ENCODE measurements around the gene RNASEH1.
"Not testable (repeated sequence)": the region's sequence is repeated elsewhere in the genome, so short reads cannot be mapped to it uniquely, and the experiment has no call there.

The RNASEH1 gene

DNA sequence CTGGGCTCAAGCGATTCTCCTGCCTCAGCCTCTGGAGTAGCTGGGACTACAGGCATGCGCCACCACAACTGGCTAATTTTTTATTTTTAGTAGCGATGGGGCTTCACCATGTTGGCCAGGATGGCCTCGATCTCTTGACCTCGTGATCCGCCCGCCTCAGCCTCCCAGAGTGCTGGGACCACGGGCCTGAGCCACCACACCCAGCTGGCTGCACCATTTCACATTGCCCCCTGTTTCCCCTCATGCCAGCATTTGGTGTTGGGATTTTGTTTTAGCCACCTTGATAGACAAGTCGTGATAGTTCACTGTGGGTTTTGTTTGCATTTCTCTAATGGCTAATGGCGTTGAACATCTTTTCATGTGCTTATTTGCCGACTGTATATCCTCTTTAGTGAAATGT, 31.0 kb upstream of the RNASEH1 start:
- no peak for DNase-seq

DNA sequence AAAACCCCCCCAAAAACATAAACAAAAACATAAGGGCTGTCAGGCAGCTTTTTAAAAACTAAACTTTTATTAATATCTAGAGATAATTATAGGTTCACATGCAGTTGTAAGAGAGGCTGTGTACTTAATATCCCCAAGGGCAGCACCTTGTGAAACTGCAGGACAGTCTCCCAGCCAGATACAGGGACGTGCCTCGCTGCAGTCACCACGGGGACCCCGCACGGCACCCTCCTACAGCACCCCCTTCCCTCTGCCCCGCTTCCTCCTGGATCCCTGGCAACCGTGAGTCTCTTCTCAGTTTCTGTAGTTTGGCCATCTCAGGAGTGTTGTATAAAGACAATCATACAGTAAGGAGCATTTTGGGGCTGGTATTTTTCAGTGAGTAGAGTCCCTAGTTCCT, 30.0 kb upstream of the RNASEH1 start:
- DNase-seq = no peak

DNA sequence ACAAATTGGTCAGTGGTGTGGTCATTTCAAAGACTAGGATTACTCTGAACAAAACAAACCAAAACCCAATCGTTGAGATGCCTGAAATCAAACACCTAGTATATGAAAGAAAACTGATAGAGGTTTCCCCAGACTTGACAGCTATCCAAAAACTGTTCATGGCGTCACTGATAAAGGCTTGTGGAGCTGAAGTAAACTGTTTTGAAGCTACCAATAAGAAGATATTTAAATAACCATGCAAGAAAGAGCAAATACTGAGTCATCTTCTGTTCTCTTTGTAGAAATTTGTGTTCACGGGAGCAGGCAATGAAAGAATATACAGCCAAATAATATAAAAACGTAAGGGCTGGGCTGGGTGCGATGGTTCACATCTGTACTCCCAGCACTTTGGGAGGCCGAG, 29.3 kb upstream of the RNASEH1 start:
- DNase-seq = no peak

DNA sequence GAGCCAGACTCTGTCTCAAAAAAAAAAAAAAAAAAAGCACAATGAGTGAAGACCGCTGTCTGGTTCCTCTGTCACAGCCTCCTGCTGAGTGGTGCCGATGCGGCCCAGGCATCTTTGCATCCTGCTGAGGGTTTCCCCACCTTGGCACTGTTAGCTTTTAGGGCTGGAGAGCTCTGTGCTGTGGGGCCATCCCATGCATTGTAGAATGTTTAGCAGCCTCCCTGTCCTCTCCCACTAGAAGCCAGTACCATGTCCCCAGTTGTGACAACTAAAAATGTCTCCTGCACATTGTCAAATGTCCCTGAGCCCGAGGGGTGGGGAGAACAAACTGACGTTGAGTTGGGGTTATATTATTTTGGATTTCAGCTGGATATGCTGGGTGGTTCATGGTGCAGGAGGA, 28.9 kb upstream of the RNASEH1 start:
- no peak for DNase-seq

DNA sequence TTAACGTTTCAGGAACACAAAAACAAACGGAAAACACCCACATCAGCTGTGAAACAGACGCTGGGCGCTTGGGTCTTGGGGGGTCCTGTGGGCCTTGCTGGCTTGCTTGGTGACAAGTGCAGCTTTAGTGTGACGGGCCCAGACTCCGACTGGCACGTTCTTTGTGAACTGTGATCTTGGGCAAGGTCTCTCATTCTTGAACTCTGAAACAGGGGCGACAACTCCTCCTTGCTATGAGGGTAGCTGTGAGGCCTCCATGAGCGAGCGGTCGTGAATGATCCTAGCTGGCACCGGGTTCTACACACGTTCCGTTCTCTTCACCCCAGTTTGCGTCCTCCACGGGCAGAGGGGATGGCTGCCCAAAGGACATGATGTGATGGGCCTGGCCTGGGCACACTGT, 28.1 kb upstream of the RNASEH1 start:
- DNase-seq = no peak

DNA sequence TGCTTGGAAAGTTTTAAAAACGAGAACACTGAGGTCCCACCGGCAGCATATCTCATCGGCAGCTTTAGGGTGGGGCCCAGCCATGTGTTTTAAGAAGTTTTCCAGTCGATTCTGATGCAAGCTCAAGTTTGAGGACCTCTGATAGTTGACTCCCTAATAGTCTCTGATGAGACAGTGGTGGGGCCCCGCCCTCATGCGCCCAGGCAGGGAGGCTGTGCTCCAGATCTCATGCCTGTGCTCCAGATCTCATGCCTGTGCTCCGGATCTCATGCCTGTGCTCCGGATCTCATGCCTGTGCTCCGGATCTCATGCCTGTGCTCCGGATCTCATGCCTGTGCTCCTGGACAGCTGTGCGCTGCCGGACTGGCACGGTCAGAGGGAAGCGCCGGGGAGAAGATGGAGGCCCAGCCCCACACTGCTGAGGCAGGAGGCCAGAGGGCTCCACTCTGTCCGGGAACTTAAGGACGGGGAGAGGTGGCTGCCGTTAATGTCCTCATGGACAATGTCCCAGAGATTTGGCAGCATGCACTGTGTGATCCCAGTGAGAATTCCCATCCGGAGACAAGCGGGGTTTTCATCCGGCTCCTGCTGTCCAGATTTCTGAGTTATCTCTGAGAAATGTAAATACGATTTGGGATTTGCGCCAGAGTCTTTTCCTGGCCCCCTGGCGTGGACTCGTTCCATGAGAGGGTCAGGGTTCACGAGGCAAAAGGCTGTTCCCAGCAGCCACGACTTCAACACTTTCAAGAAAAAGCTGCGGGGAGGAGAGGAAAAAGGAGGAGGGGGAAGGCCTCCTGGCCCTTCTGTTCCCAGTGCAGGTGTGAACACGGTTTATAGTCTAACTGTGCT, 27.4 kb upstream of the RNASEH1 start:
- no peak for DNase-seq

DNA sequence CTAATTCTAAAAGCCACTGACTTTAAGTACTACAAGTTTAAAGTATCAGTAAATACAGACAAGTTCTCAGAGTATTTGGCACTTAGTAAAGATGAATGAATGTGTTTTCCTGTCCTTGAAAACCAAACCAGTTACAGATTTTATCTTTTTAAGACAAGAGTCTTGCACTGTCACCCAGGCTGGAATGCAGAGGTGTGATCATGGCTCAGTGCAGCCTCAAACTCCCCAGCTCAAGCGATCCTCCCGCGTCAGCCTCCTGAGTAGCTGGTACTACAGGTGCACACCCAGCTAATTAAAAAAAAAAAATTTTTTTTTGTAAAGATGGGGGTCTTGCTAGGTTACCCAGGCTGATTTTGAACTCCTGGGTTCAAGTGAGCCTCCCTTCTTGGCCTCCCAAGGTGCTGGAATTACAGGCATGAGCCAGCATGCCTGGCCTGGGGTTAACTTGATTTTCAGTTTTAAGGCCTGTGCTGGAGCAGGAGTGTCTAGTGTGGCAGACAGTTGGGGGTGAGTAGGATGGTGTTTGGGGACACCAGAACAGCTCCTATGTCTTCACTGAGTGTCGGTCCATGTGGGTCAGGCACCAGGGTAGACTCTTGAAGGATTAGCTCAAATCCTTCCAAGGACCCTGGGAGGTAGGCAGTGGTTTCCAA, 26.6 kb upstream of the RNASEH1 start:
- no peak for DNase-seq

DNA sequence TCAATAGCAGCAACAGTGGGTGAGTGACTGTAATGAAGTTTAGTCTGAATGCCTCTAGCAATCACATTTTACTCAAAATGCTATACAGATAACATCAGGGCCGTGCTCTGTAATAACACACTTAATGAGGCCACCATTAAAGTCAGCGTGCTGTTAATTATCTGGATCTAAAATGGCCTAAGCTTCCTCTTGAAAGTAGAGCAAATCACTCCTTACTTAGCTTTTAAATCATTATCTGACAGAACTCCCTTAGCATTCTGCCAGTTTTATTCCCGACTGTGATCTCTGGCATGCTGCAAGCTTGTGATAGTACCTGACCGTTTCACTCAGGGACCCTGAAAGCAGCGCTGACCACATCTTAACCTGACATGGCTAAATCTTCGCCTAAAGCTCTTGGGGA, 25.9 kb upstream of the RNASEH1 start:
- DNase-seq = no peak

DNA sequence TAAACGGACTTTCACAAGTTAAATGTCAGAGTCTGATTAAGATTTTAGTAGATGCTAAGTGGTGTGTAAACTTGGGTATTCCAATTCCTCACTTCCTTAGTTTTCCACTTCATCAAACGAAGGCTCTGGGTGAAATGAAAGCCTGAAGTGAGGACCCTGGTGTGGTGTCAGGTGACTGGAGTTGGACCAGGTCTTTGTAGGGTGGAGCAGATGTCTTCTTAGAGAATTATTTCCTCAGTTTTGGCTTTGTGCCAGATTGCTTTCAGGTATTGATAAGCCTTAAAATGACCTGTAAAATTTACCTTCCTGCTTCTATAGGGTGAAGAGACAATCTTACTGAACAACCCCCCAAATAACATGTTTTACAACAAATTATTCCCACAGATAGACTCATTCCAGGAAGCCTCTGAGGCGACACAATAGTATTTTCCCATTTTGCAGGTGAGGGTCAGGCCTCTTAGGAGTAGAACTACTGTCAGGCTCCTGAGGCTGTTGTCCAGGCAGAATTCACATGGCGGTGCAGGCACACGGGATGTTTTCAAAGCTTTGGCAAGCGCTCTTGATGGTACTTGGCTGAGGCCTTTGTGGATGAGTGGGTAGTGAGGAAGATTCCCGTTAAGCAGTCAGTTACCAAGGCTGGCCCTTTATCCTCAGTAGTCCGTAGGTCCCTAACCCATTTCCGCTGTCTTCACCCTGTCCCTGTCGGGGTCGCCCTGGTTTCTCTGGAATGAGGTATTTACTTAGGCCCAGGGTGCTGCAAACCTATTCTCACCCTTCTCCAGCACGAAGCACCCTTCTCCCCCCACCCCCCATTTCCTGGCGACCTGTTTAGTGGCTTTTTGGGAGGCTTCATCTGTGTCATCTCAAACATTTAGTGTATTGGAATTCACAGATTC, 23.5 kb upstream of the RNASEH1 start:
- DNase-seq = no peak

DNA sequence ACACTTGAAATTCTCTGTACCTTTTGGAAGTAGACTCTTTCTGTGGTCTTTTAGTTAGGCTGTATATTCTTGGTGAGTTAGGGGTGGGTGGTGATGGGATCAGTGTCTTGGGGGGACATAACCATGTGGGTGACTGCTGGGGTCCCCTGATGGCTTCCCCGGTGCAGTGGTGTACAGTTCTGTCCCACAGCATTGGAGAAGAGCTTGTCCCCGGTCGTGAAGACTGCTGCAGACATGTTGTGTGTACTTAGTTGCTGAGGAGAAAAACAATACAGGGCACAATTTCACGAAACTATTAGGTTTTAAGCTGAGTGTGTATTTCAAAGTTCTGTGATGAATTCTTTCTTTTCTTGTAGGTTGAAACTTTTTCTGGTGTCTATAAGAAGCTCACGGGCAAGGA, 22.3 kb upstream of the RNASEH1 start:
- DNase-seq = no peak

DNA sequence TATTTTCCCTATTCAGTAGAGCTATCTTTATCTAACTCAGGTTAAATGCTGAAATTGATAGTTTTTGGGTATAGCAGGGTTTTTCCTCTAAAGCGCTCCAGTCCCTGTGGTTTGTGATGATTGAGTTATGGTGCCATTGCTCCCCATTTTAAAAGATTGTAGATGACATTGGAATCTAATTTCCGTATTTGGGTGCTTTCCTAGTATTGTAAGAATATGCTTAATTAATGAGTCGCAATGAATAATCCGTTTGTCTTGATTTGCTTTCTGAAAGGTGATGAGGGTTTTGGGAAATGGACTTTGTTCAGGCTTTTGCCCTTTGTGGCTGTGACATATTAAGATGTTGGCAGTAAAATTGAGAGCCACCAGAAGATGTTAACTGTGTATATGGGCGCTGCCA, 20.9 kb upstream of the RNASEH1 start:
- no peak for DNase-seq

DNA sequence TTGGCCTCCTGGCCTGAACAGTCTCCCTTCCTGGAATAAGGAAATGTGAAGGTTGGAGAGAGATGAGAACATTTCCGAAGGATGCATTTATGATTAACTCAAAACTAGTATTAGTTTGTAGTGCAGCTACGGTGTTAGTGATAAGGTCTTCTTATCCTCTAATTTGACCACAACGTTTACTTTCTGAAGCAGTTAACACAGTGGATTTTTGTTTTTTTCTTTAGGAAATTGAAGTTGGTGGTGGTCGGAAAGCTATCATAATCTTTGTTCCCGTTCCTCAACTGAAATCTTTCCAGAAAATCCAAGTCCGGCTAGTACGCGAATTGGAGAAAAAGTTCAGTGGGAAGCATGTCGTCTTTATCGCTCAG, 18.1 kb upstream of the RNASEH1 start:
- DNase-seq = not testable (repeated sequence)

DNA sequence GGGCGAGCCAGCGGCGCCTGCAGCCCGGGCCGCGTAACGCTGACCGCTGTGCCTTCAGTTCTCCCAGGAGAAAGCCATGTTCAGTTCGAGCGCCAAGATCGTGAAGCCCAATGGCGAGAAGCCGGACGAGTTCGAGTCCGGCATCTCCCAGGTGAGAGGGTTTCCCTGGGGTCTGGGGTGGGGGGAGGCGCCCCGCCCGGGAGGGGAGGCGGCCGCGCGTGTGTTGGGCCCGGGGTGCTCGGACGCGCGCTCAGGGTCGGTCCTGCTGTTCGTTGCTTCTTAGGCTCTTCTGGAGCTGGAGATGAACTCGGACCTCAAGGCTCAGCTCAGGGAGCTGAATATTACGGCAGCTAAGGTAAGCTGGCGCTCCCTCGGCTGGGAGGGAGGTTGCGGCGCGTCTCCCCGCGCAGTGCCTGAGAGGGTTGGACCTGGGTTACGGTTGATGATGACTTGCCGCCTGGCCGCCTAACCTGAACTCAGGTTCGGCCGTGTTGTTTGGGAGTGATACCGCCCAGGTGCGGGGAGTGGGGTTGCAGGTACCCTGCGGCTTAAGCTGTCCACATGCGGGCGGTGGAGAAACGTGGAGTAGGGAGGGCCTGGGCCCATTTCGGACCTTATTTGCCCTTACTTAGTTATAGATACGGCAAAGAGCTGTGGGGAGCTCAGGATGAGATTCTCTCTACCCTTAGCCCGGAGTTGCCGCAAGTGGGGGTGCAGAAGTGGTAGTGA, 17.6 kb upstream of the RNASEH1 start:
- DNase-seq = no peak

DNA sequence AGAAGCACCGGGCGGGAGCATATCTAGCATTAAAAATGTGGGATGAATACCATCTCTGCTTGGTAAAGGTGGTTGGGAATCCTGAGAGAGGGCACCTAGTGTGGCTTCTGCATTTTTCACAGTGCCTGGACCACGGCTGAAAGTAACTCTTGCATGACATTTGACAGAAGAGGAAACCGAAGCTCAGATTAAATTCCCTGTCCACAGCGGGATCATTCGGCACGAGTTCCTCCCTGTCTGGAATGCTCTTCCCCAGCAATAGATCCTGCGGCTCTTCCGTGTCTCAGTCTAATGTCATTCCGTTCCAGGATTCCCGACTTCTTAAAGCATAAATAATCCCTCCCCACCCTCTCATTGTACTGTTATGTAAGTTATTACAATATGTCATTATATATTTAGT, 16.0 kb upstream of the RNASEH1 start:
- no peak for DNase-seq

DNA sequence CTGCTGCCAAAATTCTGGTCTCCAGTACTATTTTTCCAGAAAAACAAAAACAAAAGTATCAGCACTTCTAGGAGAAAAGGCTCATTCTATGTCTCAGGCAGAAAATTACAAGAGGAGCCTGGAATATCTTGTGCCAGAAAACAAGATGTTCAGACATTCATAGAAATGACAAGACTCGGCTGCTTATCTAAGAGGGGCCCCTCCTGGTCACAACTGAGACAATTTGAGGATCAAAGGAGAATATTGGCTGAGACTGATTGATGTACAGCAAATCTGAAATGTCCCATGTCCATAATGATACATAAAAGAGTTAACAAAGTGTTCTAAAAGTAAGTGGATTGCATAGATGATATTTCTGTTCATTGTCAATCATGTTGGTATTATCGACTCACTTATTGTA, 14.5 kb upstream of the RNASEH1 start:
- DNase-seq = no peak

DNA sequence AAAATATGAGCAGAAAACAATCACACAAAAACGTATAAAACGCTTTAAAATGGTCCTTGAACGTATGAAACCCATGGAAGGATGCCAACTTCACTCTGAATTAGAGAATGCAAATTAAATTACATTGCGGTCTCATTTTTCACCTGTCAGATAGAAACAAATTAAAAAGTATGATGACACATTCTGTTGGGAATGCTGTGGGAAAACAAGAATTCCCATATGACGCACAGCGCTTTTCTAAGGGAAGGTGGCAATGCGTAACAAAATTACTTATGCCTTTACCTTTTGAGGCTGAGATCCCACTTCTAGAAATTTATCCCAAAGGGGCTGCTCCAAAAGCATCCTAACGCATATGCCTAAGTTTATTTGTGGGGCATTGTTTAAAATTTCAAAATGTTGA, 13.2 kb upstream of the RNASEH1 start:
- DNase-seq = no peak

DNA sequence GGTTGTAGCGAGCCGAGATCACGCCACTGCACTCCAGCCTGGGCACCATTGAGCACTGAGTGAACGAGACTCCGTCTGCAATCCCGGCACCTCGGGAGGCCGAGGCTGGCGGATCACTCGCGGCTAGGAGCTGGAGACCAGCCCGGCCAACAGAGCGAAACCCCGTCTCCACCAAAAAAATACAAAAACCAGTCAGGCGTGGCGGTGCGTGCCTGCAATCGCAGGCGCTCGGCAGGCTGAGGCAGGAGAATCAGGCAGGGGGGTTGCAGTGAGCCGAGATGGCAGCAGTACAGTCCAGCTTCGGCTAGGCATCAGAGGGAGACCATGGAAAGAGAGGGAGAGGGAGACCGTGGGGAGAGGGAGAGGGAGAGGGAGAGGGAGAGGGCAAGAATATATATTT, 11.5 kb upstream of the RNASEH1 start:
- not testable (repeated sequence) for DNase-seq

DNA sequence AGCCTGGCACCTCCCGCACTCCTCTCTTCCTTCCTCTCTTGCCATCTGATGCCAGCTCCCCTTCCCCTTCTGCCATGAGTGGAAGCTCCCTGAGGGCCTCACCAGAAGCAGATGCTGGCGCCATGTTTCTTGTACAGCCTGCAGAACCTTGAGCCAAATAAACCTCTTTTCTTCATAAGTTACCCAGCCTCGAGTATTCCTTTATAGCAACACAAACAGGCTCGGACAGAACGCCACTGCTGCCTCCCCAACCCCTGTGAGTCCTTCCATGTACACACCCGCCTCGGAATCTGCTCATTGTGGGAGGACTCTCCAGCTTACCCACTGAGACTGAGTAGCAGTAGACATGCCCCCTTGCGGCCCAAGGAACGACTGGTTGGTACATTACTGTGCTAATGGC, 8.7 kb upstream of the RNASEH1 start:
- DNase-seq = no peak

DNA sequence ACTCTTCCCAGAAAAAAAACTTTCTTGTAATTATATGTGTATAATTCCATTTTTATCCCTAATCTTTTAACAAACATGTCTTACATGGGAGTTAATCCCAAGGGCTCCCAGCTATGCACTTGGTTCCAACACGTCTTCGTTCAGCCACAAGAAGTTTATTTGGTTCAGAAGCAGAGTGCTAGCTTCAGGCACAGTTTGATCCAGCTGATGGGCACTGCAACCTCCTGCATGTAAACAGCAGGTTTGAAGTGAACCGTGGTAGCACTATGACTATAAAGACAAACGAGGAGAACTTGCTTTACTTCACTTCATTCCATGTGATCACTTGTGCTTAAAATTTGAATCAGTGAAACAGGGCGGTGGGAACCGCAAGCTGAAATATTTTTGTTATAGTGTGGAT, 7.0 kb upstream of the RNASEH1 start:
- no peak for DNase-seq

DNA sequence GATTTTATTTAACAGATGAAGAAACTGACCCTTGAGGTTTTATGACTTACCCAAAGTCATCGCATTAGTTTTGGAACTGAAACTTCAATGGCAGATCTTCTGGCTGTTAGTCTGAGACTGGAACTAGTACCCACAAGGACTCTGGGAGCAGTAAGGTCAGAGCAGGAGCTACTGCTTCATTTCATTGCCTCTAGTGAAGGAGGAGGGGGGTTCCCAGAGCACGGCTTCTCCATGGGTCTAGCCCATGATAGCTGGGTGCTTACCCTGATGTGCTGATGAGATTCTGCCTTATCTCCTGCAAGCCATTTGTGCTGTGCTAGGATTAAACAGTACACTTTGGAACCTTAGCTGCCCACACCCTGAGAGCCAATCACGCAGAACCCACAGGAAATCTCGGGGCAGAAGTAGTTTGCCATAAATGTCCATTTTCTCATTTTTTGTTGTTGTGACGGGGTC, 5.4 kb upstream of the RNASEH1 start:
- no peak for DNase-seq

DNA sequence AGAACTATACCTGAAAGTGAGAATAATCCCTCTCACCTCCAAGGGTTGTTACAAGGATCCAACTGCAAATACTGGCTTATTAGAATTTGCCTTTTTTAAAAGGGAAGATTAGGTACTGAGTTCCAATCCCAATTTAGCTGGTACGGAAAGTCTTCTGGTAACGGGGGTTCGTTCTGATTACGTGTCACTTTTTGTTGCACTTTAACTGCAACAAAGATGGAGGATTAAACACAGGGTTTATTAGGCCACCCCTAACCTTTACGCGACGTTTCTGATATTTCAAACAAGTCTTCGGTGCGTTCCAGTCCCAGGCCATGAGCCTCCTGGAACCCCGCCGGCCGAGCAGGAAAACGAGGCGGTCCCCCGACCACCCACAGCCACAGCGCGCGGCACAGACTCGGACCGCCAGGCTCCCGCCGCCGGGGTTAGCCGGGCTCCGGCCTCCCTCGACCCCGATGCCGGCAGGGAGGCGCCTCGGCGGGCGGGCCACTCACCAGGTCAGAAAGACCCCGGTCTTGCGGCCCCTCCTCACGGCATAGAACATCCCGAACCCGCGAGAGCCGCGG, 411 bp downstream of the RNASEH1 start:
- DNase-seq = no peak

DNA sequence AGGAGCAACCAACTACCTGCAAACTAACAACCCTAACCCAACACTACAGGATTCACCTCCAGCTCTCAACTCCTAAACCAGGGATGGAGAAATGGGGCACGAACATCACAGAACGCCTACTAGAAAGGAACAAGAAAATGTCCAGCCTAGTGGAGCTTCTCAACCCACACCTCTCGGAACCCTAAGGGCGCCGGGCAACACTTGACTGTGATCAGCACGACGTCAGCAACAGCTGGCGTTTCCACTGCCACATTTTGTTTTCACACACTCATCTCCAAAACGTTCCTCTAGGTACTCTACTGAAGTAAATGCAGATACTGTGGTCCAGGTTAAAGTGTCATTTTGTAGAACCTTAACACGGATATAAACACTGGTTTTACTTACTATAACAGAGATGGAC, 4.2 kb downstream of the RNASEH1 start:
- no peak for DNase-seq

DNA sequence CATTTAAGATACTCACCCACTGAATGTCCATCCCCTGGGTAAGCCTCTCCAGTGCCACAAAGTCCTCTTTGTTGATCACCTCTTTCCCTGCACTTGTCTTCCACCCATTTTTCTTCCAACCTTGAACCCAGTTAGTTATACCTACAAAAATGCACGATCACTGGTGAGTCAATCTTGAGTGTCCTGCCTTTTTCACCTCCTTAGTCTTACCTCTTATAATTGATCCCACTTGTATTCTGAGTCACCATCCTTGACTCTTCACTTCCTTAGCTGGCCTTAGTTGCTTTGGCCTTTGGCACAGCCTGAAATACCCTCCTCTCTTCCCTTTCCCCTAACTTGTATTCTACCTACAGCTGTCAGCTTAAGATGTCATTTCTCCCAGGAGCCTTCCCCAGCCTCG, 10.2 kb downstream of the RNASEH1 start:
- no peak for DNase-seq

Measured in NCI-H2171 (cell line).